SKM-1 treated with dmso at 0.1 percent for 144 hours (cell line): Measurements from ENCODE around the gene GOLGA3.

ENCODE experiments used
- DNase-seq: peaks from one replicate; lab custom pipeline; 2025; ENCODE audit not compliant: unreplicated experiment; lab: John Stamatoyannopoulos, UW

GOLGA3 gene

GRCh38 chr12:132724506-132725241 is 104.0 kb downstream of the GOLGA3 start:
- DNase-seq: no peak

DNA sequence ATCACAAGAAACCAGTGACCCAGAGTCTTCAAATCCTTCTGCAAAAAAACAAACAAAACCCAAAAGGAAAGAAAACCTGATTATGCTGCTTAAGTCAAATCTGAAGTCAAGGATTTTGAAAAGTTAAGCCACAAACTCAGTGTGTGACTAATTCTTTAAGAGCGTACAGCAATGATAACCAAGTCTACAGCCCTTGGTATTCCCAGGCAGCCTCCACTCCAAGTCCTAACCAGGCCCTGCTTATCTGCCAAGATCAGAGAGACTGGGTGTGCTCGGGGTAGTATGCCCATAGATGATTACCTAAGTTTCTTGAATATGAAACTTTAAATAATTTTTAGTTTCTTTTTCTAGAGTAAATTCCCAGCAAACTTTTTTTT is 104.9 kb downstream of the GOLGA3 start:
- no peak for DNase-seq

DNA sequence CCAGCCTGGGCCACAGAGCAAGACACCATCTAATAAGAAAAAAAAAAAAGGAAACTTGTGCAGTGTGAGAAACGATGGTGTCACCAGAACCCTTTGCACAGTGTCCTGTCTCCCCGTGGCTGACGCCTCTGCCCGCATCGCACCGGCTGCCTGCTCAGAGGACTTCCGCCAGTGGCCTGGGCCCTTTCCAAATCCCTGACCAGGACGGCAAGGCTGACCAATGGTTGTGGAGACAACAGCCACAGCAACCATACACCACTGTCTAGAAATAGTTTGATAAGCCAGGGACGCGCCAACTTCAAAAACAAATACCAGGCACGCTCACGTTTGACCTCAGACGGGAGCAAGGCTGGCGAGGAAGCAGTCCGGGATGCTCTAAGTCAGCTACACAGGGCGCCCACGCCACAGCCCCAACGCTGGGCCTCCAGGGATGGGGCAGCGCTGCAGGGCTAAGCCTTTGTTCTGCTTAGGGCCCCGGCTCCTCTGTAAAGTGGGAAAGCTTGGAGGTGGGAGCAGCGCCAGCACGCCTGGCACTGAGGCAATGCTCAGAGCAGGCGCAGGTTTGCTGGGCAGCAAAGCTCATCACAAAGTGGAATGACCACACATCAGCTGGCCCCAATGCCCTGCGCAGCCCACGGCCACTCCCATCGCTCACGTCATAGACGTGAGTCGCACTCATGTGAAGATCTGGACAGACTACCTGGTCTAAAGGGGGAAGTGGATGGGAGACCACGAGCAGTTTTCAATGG is 105.5 kb downstream of the GOLGA3 start:
- DNase-seq: no peak

DNA sequence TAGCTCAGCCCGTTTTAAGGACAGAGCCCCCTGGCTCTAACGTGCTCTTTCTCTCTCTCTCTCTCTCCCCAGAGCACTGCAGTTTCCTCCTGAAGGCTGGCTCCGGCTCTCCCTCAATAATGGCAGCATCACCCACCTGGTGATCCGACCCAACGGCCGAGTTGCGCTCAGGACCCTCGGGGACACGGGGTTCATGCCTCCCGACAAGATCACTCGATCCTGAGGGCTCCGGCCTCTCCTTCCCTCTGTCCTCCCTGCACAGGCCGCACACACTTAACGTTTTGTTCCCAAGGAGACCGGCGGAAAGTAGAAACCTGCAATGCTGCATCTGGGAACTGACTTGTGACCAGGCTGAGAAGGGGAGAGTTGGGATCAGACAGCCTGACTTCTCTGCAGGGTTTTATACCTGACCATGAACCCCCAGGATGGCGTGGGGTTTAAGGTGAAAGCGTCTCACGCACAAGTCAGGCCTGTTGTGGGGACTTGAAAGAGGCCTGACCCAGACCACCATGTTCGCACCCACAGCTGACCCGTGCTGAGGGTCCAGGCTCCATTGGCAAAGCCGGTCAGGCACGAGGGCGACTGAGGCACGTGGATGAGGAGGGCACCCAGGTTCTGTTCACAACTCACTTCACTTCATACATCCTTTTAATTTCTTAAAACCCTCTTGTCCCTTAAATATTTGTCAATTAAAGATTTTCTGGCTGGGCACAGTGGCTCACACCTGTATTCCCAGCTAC is 107.9 kb downstream of the GOLGA3 start:
- no peak for DNase-seq

GRCh38 chr12:132719954-132720324 is 108.7 kb downstream of the GOLGA3 start:
- DNase-seq: no peak

GRCh38 chr12:132719141-132719953 is 109.3 kb downstream of the GOLGA3 start:
- DNase-seq: no peak
